Transverse colon (tissue), 4 donors: Measurements from ENCODE around the gene ANO1. TPM values are rescaled to one million over a fixed set of nuclear protein-coding genes. Genes with fewer than 3 reads are reported as not detected.

ENCODE experiments used
- DNase-seq: peaks from one replicate; pipeline ENCODE4 v3.0.0-alpha.2; 2019
- H3K27ac ChIP-seq, 4 donors: fragments of 200-600 bp; sonication (generic); 2 replicates each; pipeline ENCODE4 v1.5.1; 2016 to 2018; ENCODE audit warnings: inconsistent platforms in 4 of 4
- H3K27me3 ChIP-seq: fragments of 200-600 bp; sonication (generic); 2 replicates; pipeline ENCODE4 v1.5.1; 2017; ENCODE audit warnings: inconsistent platforms
- H3K36me3 ChIP-seq, 4 donors: fragments of 200-600 bp; sonication (generic); 2 replicates each; pipeline ENCODE4 v1.5.1; 2017 to 2019; ENCODE audit warnings: inconsistent platforms in 4 of 4
- H3K4me1 ChIP-seq, 4 donors: fragments of 200-600 bp; sonication (generic); 2 replicates each; pipeline ENCODE4 v1.5.1; 2017 to 2020; ENCODE audit warnings: inconsistent platforms in 4 of 4
- H3K4me3 ChIP-seq, 4 donors: fragments of 200-600 bp; sonication (generic); 1 replicate in 1 of 4; 2 replicates in 3 of 4; pipeline versions ENCODE4 v1.5.1 to v1.6.1; 2017 to 2019; ENCODE audit warnings: inconsistent platforms in 4 of 4
- H3K9me3 ChIP-seq, 2 donors: fragments of 200-600 bp; sonication (generic); 2 replicates each; pipeline ENCODE4 v1.5.1; 2017 to 2019; ENCODE audit warnings: inconsistent platforms in 2 of 2
- CTCF ChIP-seq, 5 experiments: fragments of 200-600 bp in 3 of 5; fragments of 450-650 bp in 2 of 5; sonication (generic) in 3 of 5; IDR thresholded peaks; 1 replicate in 2 of 5; 2 replicates in 3 of 5; pipeline ENCODE4 v1.5.1; 2016 to 2017; ENCODE audit warnings: antibody characterized with exemption in 5 of 5, inconsistent platforms in 3 of 5, mild to moderate bottlenecking in 2 of 5, moderate library complexity in 1 of 5
- EP300 ChIP-seq: sonication (generic); formaldehyde crosslinking; IDR thresholded peaks from one replicate; pipeline ENCODE4 v1.6.1; 2017; ENCODE audit warnings: antibody characterized with exemption, low read depth
- POLR2A ChIP-seq: fragments of 450-650 bp; IDR thresholded peaks from one replicate; pipeline ENCODE4 v1.6.1; 2016; ENCODE audit warnings: antibody characterized with exemption, mild to moderate bottlenecking, moderate library complexity
- POLR2AphosphoS5 ChIP-seq, 3 donors: sonication (generic); formaldehyde crosslinking; IDR thresholded peaks; one replicate each; pipeline ENCODE4 v1.6.1; 2016; ENCODE audit warnings: antibody characterized with exemption in 3 of 3
- WGBS, 2 donors: methylation state at CpG; one replicate each; pipeline ENCODE4 v1.1.5; 2018; ENCODE audit warnings: low coverage in 1 of 2; 5-methylcytosine and 5-hydroxymethylcytosine counted together
- in situ Hi-C, 4 donors: fragments of 200-750 bp; cut with MboI; loops; one replicate each; pipeline versions ENCODE4 v1.15.0 to v1.15.1; 2017; ENCODE audit warnings: low sequenced_read_pairs in 3 of 4, low pct_ligation_motif_present in 1 of 4, low pct_unique_long_range_greater_than_20kb in 1 of 4
- intact Hi-C: fragments of 100-400 bp; cut with DNase I; formaldehyde crosslinking; loops from one replicate; pipeline ENCODE4 v1.15.1; 2023; ENCODE audit warnings: low total_unique reads
- total RNA-seq, 4 donors: library from RNA; depleted of rRNA; stranded (reverse); fragments of >200 nt; gene quantifications; one replicate each; pipeline ENCODE4 v1.1.0, GENCODE V29; 2016

Gene ANO1
- total RNA-seq, 4 donors from 2014 or later = 7.9 to 20.9 (median 11.3) TPM

- no peak overlapping the region for H3K4me3 ChIP-seq
- TF ChIP-seq POLR2A = no peak
- TF ChIP-seq EP300 = no peak
- TF ChIP-seq POLR2AphosphoS5 (IDR thresholded peaks at IDR 0.05) = no peak
- TF ChIP-seq CTCF (IDR thresholded peaks at IDR 0.05) = no peak
- H3K36me3 ChIP-seq = no peaks in the 10 kb centered on the region
- H3K27ac ChIP-seq = peak overlapping the region in 2 of 4 donors; percentile 19 to 57
- WGBS, 2 donors = 69 to 79% methylated on average over 10 to 24 of the region's 24 CpGs
- intact Hi-C loops = no loop called here
- H3K4me1 ChIP-seq = peaks cover 0 to 10% (median 6%) of the 10 kb centered on the region in 4 donors
- DNase-seq = no peak
- in situ Hi-C loops = no loop called here
- no peaks in the 10 kb centered on the region for H3K9me3 ChIP-seq
- H3K27me3 ChIP-seq = peaks cover 3% of the 10 kb centered on the region
Measured at GRCh38 chr11:70105755-70106571, 27.8 kb downstream of the ANO1 start.

GRCh38 chr11:70106757-70107156 is 28.6 kb downstream of the ANO1 start:
- WGBS, 2 donors = 69% methylated on average over 5 of the region's 5 CpGs; no CpG with 5 or more reads in 1 of the 2 donors
- no peak for DNase-seq
- intact Hi-C loops = no loop called here
- TF ChIP-seq CTCF (IDR thresholded peaks at IDR 0.05) (no peak), POLR2A (no peak), POLR2AphosphoS5 (IDR thresholded peaks at IDR 0.05) (no peak), EP300 (no peak)
- Histone ChIP-seq H3K4me1 (peaks cover 0 to 17% (median 6%) of the 10 kb centered on the region in 4 donors), H3K27me3 (peaks cover 3% of the 10 kb centered on the region), H3K9me3 (no peaks in the 10 kb centered on the region), H3K36me3 (no peaks in the 10 kb centered on the region), H3K27ac (peak overlapping the region in 2 of 4 donors; percentile 19 to 57), H3K4me3 (no peak overlapping the region)
- in situ Hi-C loops = no loop called here

GRCh38 chr11:70107191-70107590 is 29.1 kb downstream of the ANO1 start:
- Histone ChIP-seq H3K27me3 (peaks cover 3% of the 10 kb centered on the region), H3K27ac (peak overlapping the region in 1 of 4 donors; percentile 50), H3K4me1 (peaks cover 0 to 21% (median 6%) of the 10 kb centered on the region in 4 donors), H3K4me3 (no peak overlapping the region), H3K36me3 (no peaks in the 10 kb centered on the region), H3K9me3 (no peaks in the 10 kb centered on the region)
- intact Hi-C loops = no loop called here
- in situ Hi-C loops = no loop called here
- no peak for TF ChIP-seq POLR2AphosphoS5 (IDR thresholded peaks at IDR 0.05)
- TF ChIP-seq EP300 = no peak
- TF ChIP-seq CTCF (IDR thresholded peaks at IDR 0.05) = no peak
- no peak for TF ChIP-seq POLR2A
- no peak for DNase-seq
- 65% methylated on average over 9 of the region's 9 CpGs; no CpG with 5 or more reads in 1 of the 2 donors for WGBS, 2 donors

- in situ Hi-C loops = no loop called here
Measured at GRCh38 chr11:70107756-70108155, 29.6 kb downstream of the ANO1 start.

More at GRCh38 chr11:70107756-70108155, 29.6 kb downstream of the ANO1 start:
- Histone ChIP-seq H3K4me1 (peaks cover 0 to 23% (median 6%) of the 10 kb centered on the region in 4 donors), H3K27me3 (peaks cover 3% of the 10 kb centered on the region), H3K9me3 (no peaks in the 10 kb centered on the region), H3K4me3 (no peak overlapping the region), H3K36me3 (no peaks in the 10 kb centered on the region), H3K27ac (peak overlapping the region; percentile 45 to 72 (median 48))
- WGBS, 2 donors = 70% methylated on average over 11 of the region's 11 CpGs; no CpG with 5 or more reads in 1 of the 2 donors
- TF ChIP-seq POLR2A (no peak), POLR2AphosphoS5 (IDR thresholded peaks at IDR 0.05) (no peak), CTCF (IDR thresholded peaks at IDR 0.05) (no peak)
- intact Hi-C loops = no loop called here
- no peak for DNase-seq
